HG03045 (cell line): ENCODE data around the gene NKIRAS2.

Experiments used
- ATAC-seq: cut with Tn5 transposase; IDR thresholded peaks from one replicate; pipeline ENCODE4 v1.9.1; 2021; ENCODE audit warnings: mild to moderate bottlenecking, moderate library complexity; ENCODE audit not compliant: unreplicated experiment

Gene NKIRAS2

GRCh38 chr17:42053731-42054500 is 34.0 kb downstream of the NKIRAS2 start:
- no peak for ATAC-seq

GRCh38 chr17:42055027-42055426 is 35.1 kb downstream of the NKIRAS2 start:
- ATAC-seq, result no peak

DNA sequence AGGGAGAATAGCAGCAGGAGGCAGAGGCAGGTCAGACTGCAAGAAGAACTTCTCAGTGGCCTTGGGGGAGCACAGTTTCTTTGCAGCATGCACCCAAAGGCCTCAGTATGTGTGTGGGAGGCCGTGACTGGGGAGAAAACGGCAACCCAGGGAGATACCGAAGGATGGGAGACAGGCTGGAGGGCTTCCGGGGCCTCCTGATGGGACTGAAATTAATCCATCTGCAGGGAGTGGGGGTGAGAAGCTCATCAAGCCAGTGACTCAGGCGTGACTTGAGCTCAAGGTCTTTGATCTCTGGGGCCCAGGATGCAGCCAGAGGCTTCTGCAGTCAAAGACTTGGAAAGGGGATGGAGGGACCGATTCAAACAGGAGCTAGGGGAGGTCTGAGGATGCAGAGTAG is 35.6 kb downstream of the NKIRAS2 start:
- no peak for ATAC-seq

DNA sequence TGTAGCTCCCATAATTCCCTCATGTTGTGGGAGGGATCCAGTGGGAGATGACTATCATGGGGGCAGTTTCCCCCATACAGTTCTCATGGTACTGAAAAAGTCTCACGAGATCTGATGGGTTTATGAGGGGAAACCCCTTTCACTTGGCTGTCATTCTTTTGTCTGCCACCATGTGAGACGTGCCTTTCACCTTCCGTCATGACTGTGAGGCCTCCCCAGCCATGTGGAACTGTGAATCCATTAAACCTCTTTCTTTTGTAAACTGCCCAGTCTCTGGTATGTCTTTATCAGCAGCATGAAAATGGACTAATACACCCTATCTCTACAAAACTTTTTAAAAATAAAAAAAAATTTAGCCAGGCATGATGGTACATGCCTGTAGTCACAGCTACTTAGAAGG is 36.7 kb downstream of the NKIRAS2 start:
- ATAC-seq, result no peak

- no peak for ATAC-seq
Observed at GRCh38 chr17:42058063-42058462, 38.2 kb downstream of the NKIRAS2 start.

- ATAC-seq, result no peak
Observed at GRCh38 chr17:42059815-42060214, 39.9 kb downstream of the NKIRAS2 start.

GRCh38 chr17:42060231-42060630 is 40.3 kb downstream of the NKIRAS2 start:
- no peak for ATAC-seq

DNA sequence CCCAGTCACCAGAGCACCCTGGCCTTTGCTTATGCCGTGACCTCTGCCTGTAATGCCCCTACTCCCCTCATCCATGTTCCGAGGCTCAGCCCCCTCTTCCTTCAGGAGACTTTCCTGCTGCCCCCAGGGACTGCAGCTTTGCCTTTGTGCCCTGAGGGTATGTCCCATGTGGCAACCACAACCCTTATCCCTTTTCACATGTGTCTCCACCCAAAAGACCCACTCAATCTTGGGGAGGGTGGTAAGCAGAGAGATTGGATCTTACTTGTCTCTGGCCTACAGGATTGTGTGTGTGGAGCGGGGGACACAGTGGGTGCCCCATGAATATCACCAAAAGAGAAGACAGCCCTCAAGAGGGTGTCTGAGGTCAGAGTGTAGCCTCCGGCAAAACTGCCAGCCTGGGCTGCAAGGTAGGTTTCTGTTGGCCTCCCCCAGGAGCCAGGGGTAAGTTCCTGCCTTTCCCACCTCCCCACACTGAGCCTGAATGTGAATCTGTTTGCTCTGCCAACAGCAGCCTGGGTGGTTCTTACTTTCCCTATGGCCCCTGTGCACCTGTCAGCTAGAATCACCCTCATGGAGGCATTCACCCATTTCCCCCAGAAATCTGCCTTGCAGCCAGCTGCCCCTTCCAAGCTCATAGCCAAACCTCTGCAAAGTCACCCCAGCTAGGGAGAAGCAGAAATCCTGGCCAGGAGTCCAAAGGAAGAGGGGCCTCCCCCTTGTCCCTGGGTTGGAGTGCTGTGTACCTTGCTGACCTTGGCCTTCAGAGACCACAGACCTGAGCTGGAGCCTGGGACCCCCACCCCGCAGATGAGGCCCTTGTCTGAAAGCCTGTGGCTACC is 42.0 kb downstream of the NKIRAS2 start:
- no peak for ATAC-seq

DNA sequence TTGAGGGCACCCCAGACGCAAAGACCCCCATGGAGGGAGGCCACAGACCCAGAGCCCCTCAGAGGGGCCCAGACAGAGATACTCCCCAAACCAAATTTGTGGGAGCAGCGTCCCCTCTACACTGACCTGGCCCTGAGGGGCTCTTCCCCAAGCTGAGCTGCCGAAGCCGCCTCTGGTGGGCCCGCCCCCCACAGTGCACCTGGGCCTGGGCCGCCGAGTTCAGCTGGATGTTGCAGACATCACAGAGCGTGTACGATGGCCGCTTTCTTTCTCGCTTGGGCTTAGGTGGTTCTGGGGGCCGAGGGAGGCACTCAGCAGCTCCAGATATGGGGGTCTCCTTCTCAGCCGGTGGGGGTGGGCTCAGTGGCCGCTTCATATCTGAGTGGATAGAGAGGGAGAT is 42.8 kb downstream of the NKIRAS2 start:
- no peak for ATAC-seq

DNA sequence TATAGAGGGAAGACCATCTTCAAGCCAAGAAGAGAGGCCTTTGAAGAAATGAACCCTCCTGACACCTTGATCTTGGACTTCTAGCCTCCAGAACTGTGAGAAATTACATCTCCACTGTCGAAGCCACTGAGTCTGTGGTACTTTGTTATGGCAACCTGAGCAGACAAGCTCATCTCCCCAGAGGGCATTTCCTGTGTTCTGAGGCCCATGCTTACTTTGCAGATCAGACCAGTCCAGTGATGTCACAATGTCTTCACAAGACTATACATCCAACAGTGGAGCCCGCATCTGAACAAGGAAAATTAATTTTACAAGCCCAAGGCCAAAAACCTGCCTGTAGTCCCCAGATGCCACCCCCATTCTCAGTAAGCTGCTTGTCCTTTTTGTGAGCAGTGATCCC is 45.3 kb downstream of the NKIRAS2 start:
- no peak for ATAC-seq

- ATAC-seq, result no peak
Observed at GRCh38 chr17:42067371-42068091, 47.6 kb downstream of the NKIRAS2 start.

- ATAC-seq, result no peak
Observed at GRCh38 chr17:42068979-42069378, 49.1 kb downstream of the NKIRAS2 start.

DNA sequence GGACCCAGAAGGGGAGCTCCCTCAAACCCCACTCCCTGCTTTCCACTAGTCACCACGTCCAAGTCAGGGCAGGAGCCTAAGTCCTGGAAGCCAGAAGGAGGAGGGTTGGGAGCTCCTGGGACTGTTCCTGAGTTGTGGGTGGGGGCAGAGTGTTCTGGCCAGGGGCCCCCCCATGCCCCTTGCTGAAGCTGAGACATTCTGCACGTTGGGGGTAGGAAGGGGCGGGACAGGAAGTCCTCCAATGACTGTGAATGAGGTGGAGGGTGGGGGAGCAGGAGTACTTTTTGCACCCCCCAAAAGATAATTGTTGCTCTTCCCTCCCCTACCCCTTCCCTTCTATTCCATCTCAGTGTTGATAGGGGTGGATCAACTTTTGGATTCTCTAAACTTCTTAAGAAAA is 51.9 kb downstream of the NKIRAS2 start:
- no peak for ATAC-seq

DNA sequence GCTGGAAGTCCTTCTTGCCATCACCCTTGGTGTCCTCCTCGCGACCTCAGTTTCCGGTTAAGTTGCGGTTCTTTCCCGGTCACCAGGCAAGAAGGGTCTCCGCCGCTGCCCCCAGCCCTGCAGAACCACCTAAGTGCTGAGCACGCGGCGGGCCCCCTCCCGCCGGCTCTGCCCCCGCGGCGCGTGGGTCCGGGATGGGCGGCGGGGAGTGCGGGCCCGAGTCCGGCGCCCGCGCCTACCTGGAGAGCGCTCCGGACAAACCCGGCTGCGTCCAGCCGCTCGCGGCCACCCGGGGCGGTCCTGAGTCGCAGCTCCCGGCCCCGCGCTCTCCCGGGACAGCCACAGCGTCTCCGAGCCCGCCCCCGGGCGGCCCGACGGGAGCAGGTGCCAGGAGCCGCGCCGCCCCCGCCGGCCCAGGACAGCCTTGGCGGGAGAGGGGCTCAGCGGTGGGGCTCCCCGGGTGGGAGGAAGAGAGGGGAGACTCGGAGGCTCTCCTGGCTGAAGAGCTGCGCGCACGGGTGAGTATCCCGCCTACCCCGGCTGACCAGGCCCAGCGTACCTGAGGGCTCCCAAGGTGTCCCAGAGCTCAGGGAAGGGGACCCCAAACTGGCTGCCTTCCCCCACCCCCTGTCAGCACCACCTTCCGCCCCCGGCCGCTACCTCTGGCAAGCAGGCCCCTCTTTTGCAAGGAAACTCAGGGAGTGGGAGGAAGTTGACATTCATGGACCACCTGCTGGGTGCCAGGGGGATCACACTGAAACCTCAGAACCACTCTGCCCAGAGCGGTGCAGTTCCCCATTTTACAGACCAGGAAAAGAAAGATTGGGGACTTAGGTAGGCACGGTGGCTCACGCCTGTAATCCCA is 52.7 kb downstream of the NKIRAS2 start:
- no peak for ATAC-seq
